OCI-LY7 (cell line): ENCODE results near the gene MAPK4.

Source experiments
- EZH2phosphoT487 ChIP-seq: fragments of 200-600 bp; sonication (generic); IDR thresholded peaks from 2 replicates; pipeline ENCODE4 v1.6.1; 2018; ENCODE audit warnings: low read depth, borderline replicate concordance, mild to moderate bottlenecking, mixed run types, antibody characterized with exemption, low read length, moderate library complexity, mixed read lengths
- TF ChIP-seq, protein P1 (sequence below): fragments of 200-600 bp; sonication (generic); conservative IDR thresholded peaks from 2 replicates; pipeline ENCODE4 v1.5.1; 2014; ENCODE audit warnings: mild to moderate bottlenecking, antibody characterized with exemption, low read length, moderate library complexity, mixed read lengths

GRCh38 chr18:50632895-50633515 is 73.1 kb downstream of the MAPK4 start:
- TF ChIP-seq, protein P1, sequence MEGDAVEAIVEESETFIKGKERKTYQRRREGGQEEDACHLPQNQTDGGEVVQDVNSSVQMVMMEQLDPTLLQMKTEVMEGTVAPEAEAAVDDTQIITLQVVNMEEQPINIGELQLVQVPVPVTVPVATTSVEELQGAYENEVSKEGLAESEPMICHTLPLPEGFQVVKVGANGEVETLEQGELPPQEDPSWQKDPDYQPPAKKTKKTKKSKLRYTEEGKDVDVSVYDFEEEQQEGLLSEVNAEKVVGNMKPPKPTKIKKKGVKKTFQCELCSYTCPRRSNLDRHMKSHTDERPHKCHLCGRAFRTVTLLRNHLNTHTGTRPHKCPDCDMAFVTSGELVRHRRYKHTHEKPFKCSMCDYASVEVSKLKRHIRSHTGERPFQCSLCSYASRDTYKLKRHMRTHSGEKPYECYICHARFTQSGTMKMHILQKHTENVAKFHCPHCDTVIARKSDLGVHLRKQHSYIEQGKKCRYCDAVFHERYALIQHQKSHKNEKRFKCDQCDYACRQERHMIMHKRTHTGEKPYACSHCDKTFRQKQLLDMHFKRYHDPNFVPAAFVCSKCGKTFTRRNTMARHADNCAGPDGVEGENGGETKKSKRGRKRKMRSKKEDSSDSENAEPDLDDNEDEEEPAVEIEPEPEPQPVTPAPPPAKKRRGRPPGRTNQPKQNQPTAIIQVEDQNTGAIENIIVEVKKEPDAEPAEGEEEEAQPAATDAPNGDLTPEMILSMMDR, result no peak
- no peak for TF ChIP-seq EZH2phosphoT487
